Measurements from ENCODE around the gene GGCX. TPM values are rescaled to one million over a fixed set of nuclear protein-coding genes. Genes with fewer than 3 reads are reported as not detected.

GGCX gene
- total RNA-seq, result 10 to 100 TPM; 26.7 to 35.1 (median 31.8) TPM

- Histone ChIP-seq H3K27me3 (no peaks in the 10 kb centered on the region), H3K27ac (peak within 1 kb of the TSS; percentile 89), H3K36me3 (no peaks in the 10 kb centered on the region), H3K4me1 (no peaks in the 10 kb centered on the region), H3K9me3 (no peaks in the 10 kb centered on the region), H3K4me3 (peak within 1 kb of the TSS; percentile 72 to 82 (median 80))
- intact Hi-C loops (cut with DNase I; ENCODE audit: low total_unique reads), result no loop called here
- peak; percentile 92 to 94 for DNase-seq (ENCODE audit: low spot score in 2 of 2)
- TF ChIP-seq, protein P1, sequence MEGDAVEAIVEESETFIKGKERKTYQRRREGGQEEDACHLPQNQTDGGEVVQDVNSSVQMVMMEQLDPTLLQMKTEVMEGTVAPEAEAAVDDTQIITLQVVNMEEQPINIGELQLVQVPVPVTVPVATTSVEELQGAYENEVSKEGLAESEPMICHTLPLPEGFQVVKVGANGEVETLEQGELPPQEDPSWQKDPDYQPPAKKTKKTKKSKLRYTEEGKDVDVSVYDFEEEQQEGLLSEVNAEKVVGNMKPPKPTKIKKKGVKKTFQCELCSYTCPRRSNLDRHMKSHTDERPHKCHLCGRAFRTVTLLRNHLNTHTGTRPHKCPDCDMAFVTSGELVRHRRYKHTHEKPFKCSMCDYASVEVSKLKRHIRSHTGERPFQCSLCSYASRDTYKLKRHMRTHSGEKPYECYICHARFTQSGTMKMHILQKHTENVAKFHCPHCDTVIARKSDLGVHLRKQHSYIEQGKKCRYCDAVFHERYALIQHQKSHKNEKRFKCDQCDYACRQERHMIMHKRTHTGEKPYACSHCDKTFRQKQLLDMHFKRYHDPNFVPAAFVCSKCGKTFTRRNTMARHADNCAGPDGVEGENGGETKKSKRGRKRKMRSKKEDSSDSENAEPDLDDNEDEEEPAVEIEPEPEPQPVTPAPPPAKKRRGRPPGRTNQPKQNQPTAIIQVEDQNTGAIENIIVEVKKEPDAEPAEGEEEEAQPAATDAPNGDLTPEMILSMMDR (IDR thresholded peaks at IDR 0.05), result peak in 2 of 3 donors; percentile 6 to 36
- TF ChIP-seq POLR2AphosphoS5 (IDR thresholded peaks at IDR 0.05) (peak; percentile 65 to 88 (median 84)), POLR2A (IDR thresholded peaks at IDR 0.05) (peak; percentile 86)
Measured at GRCh38 chr2:85561280-85562212, at the start of gene GGCX. Gene GGCX, minus strand, starts transcription at chr2:85561493. Its CDS starts 65 bp downstream, at chr2:85561428.

DNA sequence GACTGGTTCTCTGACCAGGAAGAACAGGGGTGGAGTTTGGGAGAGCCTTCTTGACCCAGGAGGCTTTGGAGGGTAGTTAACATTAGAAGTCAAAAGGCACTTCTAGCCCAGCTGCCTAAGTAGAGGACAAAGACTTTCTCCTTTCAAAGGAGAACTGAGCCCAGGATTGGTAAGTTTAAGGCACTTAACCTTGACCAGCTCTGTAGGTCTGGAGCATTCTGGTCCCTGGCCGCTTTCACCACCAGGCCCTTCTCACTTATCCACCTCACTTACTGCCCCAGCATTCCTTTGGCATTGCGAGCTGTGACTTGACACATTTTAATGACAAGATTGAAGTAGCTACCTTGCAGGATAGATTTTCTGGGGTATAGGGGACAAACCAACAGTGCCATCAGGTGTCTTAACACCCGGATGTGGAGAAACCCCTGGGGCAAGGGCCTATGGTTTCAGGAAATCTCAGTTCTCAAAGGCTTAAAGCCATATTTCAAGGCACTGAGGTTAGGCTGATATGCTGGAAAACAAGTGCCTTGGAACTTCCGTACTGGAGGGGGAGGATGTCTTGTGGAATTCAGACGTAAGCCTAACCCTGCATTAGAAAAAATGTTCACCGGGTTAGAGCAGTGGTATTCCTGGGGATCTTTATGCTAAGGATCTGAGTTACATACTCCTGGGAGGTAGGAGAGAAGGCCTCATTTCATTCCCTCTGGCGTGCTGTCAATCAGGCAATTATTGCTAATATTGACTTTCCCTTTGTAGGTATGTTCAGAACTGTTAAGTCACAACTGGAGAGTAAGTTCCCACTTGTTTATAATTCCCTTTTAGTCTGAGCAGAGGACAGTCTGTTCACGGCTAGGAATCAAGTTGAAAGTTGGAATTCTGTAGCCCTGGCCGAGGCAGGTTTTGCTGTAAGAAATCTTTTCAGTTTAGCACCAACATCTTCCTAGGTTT lies 46.2 kb upstream of the GGCX start:
- intact Hi-C loops (cut with DNase I; ENCODE audit: low total_unique reads), result no loop called here
- no peak overlapping the region for H3K4me3 ChIP-seq
- TF ChIP-seq, protein P1 (IDR thresholded peaks at IDR 0.05), result no peak
- no peak for TF ChIP-seq POLR2A (IDR thresholded peaks at IDR 0.05)
- no peak for TF ChIP-seq POLR2AphosphoS5 (IDR thresholded peaks at IDR 0.05)
- peaks cover 9 to 34% of the 10 kb centered on the region in 2 donors for H3K4me1 ChIP-seq
- no peaks in the 10 kb centered on the region for H3K36me3 ChIP-seq
- DNase-seq (ENCODE audit: low spot score in 2 of 2), result no peak
- H3K27ac ChIP-seq, result peak overlapping the region; percentile 68 to 77
- no peaks in the 10 kb centered on the region for H3K27me3 ChIP-seq
- no peaks in the 10 kb centered on the region for H3K9me3 ChIP-seq

DNA sequence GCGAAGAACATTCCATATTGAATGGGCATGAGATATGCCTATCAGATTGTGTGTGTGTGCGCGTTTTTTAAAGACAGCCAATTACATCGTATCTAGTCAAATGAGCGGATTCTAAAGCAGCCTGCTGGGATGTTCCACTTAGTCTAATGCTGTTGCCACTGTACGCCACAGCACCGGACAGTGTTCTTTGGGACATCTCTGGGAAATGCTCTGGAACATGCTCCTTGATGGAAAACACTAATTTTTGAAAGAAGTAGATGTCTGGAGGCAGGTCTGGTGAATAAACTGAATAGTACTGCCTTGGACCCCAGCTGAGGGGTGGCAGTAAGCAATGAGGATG lies 44.8 kb upstream of the GGCX start:
- H3K4me1 ChIP-seq, result peaks cover 9 to 37% of the 10 kb centered on the region in 2 donors
- peak overlapping the region; percentile 86 to 89 for H3K27ac ChIP-seq
- intact Hi-C loops (cut with DNase I; ENCODE audit: low total_unique reads), result no loop called here

GRCh38 chr2:85605406-85606115 lies 44.3 kb upstream of the GGCX start:
- H3K27ac ChIP-seq, result peak overlapping the region; percentile 86 to 89
- intact Hi-C loops (cut with DNase I; ENCODE audit: low total_unique reads), result no loop called here
- peaks cover 9 to 38% of the 10 kb centered on the region in 2 donors for H3K4me1 ChIP-seq
- H3K36me3 ChIP-seq, result no peaks in the 10 kb centered on the region
- no peaks in the 10 kb centered on the region for H3K9me3 ChIP-seq
- H3K27me3 ChIP-seq, result no peaks in the 10 kb centered on the region
- peak overlapping the region in 1 of 3 donors; percentile 75 for H3K4me3 ChIP-seq
- DNase-seq (ENCODE audit: low spot score in 2 of 2), result no peak
- TF ChIP-seq, protein P1 (IDR thresholded peaks at IDR 0.05), result no peak
- TF ChIP-seq POLR2AphosphoS5 (IDR thresholded peaks at IDR 0.05) (no peak), POLR2A (IDR thresholded peaks at IDR 0.05) (no peak)

More for the DNA sequence above, 44.8 kb upstream of the GGCX start:
- no peaks in the 10 kb centered on the region for H3K36me3 ChIP-seq
- H3K27me3 ChIP-seq, result no peaks in the 10 kb centered on the region
- TF ChIP-seq POLR2AphosphoS5 (IDR thresholded peaks at IDR 0.05), result no peak
- TF ChIP-seq, protein P1 (IDR thresholded peaks at IDR 0.05), result no peak
- no peak for TF ChIP-seq POLR2A (IDR thresholded peaks at IDR 0.05)
- no peaks in the 10 kb centered on the region for H3K9me3 ChIP-seq
- DNase-seq (ENCODE audit: low spot score in 2 of 2), result no peak
- H3K4me3 ChIP-seq, result peak overlapping the region in 1 of 3 donors; percentile 75
